A375 (cell line): ENCODE data around the gene BMPER. TPM values are rescaled to one million over a fixed set of nuclear protein-coding genes. Genes with fewer than 3 reads are reported as not detected.

Source experiments
- total RNA-seq: library from RNA; depleted of rRNA; stranded (reverse); fragments of >200 nt; shearing (Covaris generic); gene quantifications from 2 replicates; pipeline ENCODE4 v1.2.3, GENCODE V29; 2014; rRNA removed

BMPER gene
- total RNA-seq, result 0.04 and 0.37 TPM in 2 replicates

GRCh38 chr7:33905389-33906032 is at the start of gene BMPER:
BMPER (plus strand) TSS chr7:33905539; CDS start chr7:33905614, 75 bp downstream.

